Keratinocyte (primary cell): Measurements from ENCODE around the gene LAMC3. TPM values are rescaled to one million over a fixed set of nuclear protein-coding genes. Genes with fewer than 3 reads are reported as not detected.

ENCODE experiments used
- DNase-seq: peaks from one replicate; pipeline ENCODE4 v3.0.0-alpha.2; 2011; ENCODE audit warnings: low read depth, missing footprints, low spot score
- FAIRE-seq: peaks from 2 replicates; lab custom pipeline; 2011; peaks lifted over from hg19 to GRCh38; lab: Jason Lieb, UNC
- H2AFZ ChIP-seq: 2 replicates; pipeline ENCODE4 v1.6.0; 2012; ENCODE audit warnings: low read length, control low read depth, inconsistent platforms; ENCODE audit not compliant: control insufficient read depth
- H3K27ac ChIP-seq: 2 replicates; pipeline ENCODE4 v1.5.1; 2011; ENCODE audit warnings: low read length; ENCODE audit not compliant: control insufficient read depth, insufficient read depth
- H3K27me3 ChIP-seq: 3 replicates; pipeline ENCODE4 v1.6.0; 2011; ENCODE audit warnings: low read length; ENCODE audit not compliant: control insufficient read depth, insufficient read depth; ENCODE audit errors: extremely low read depth
- H3K36me3 ChIP-seq, 2 experiments: 2 replicates in 1 of 2; 3 replicates in 1 of 2; pipeline ENCODE4 v1.5.1; 2011; ENCODE audit warnings: low read length in 2 of 2, mild to moderate bottlenecking in 1 of 2; ENCODE audit not compliant: control insufficient read depth in 2 of 2, insufficient read depth in 2 of 2; ENCODE audit errors: extremely low read depth in 1 of 2
- H3K4me1 ChIP-seq: 3 replicates; pipeline ENCODE4 v1.5.1; 2011; ENCODE audit warnings: low read length; ENCODE audit not compliant: control insufficient read depth, insufficient read depth; ENCODE audit errors: extremely low read depth
- H3K4me2 ChIP-seq: 3 replicates; pipeline ENCODE4 v1.6.0; 2011; ENCODE audit warnings: low read depth, low read length; ENCODE audit not compliant: control insufficient read depth, insufficient read depth; ENCODE audit errors: extremely low read depth
- H3K4me3 ChIP-seq, 3 experiments: fragments of 200-600 bp in 1 of 3; sonication (generic) in 1 of 3; 2 replicates in 2 of 3; 3 replicates in 1 of 3; pipeline ENCODE4 v1.5.1; 2011 to 2016; ENCODE audit warnings: low read length in 3 of 3, mild to moderate bottlenecking in 3 of 3, control low read depth in 2 of 3, inconsistent platforms in 1 of 3, low read depth in 1 of 3, mixed read lengths in 1 of 3, mixed run types in 1 of 3, moderate library complexity in 1 of 3; ENCODE audit not compliant: control insufficient read depth in 2 of 3, insufficient read depth in 2 of 3; ENCODE audit errors: extremely low read depth in 1 of 3
- H3K79me2 ChIP-seq: 2 replicates; pipeline ENCODE4 v1.6.0; 2012; ENCODE audit warnings: low read length; ENCODE audit not compliant: control insufficient read depth, insufficient read depth
- H3K9ac ChIP-seq: 3 replicates; pipeline ENCODE4 v1.6.0; 2011; ENCODE audit warnings: low read length; ENCODE audit not compliant: control insufficient read depth, insufficient read depth; ENCODE audit errors: extremely low read depth
- H3K9me1 ChIP-seq: 3 replicates; pipeline ENCODE4 v1.6.0; 2011; ENCODE audit warnings: low read length; ENCODE audit not compliant: control insufficient read depth, insufficient read depth; ENCODE audit errors: extremely low read depth
- H3K9me3 ChIP-seq: 2 replicates; pipeline ENCODE4 v1.5.1; 2012; ENCODE audit warnings: low read depth, low read length; ENCODE audit not compliant: control insufficient read depth
- H4K20me1 ChIP-seq: 3 replicates; pipeline ENCODE4 v1.6.0; 2011; ENCODE audit warnings: low read length; ENCODE audit not compliant: control insufficient read depth, insufficient read depth; ENCODE audit errors: extremely low read depth
- EZH2 ChIP-seq: IDR thresholded peaks from one replicate; pipeline ENCODE4 v1.6.1; 2012; ENCODE audit warnings: inconsistent platforms, mild to moderate bottlenecking, low read length, moderate library complexity
- dilution Hi-C: fragments of 300-500 bp; cut with MboI; formaldehyde crosslinking; loops from one replicate; pipeline ENCODE4 v1.7.0; 2020; ENCODE audit warnings: low sequenced_read_pairs; ENCODE audit not compliant: extremely low pct_ligation_motif_present
- polyA plus RNA-seq, 5 experiments: library from polyadenylated mRNA; depleted of rRNA in 3 of 5; stranded (reverse) in 3 of 5; stranded (forward) in 1 of 5; unstranded in 1 of 5; fragments of >200 nt; gene quantifications; 1 replicate in 1 of 5; 2 replicates in 3 of 5; 3 replicates in 1 of 5; pipeline versions ENCODE4 v1.2.1 to v1.2.3, GENCODE V29; 2011 to 2012; ENCODE audit warnings: missing spikeins in 2 of 5, low read depth in 1 of 5, low replicate concordance in 1 of 5
- TF ChIP-seq, protein P1 (sequence below), 3 experiments: IDR thresholded peaks in 1 of 3; conservative IDR thresholded peaks in 1 of 3; optimal IDR thresholded peaks in 1 of 3; 2 replicates in 2 of 3; 3 replicates in 1 of 3; pipeline versions ENCODE3 to v1.5.1; 2011; ENCODE audit warnings: low read length in 3 of 3, mild to moderate bottlenecking in 3 of 3, moderate library complexity in 2 of 3, control low read depth in 1 of 3, inconsistent platforms in 1 of 3; ENCODE audit not compliant: insufficient read depth in 2 of 3; ENCODE audit errors: extremely low read depth in 1 of 3

LAMC3 gene
- polyA plus RNA-seq, 1 donor (not counting 4 experiments of a cell fraction or from before 2014, with no cell fraction given) = not detected

GRCh38 chr9:131097126-131097947, 88.4 kb downstream of the LAMC3 start:
- Histone ChIP-seq H3K9me1 (no peaks in the 10 kb centered on the region), H3K27ac (no peak overlapping the region), H3K9ac (no peak overlapping the region), H3K9me3 (no peaks in the 10 kb centered on the region), H3K27me3 (peaks cover 40% of the 10 kb centered on the region), H4K20me1 (no peaks in the 10 kb centered on the region), H3K4me3 (peak overlapping the region in 1 of 3 experiments; percentile 48), H3K4me2 (peak overlapping the region; percentile 76), H3K79me2 (no peaks in the 10 kb centered on the region), H3K36me3 (no peaks in the 10 kb centered on the region), H3K4me1 (peaks cover 6% of the 10 kb centered on the region), H2AFZ (no peak overlapping the region)
- no peak for TF ChIP-seq EZH2
- TF ChIP-seq, protein P1, sequence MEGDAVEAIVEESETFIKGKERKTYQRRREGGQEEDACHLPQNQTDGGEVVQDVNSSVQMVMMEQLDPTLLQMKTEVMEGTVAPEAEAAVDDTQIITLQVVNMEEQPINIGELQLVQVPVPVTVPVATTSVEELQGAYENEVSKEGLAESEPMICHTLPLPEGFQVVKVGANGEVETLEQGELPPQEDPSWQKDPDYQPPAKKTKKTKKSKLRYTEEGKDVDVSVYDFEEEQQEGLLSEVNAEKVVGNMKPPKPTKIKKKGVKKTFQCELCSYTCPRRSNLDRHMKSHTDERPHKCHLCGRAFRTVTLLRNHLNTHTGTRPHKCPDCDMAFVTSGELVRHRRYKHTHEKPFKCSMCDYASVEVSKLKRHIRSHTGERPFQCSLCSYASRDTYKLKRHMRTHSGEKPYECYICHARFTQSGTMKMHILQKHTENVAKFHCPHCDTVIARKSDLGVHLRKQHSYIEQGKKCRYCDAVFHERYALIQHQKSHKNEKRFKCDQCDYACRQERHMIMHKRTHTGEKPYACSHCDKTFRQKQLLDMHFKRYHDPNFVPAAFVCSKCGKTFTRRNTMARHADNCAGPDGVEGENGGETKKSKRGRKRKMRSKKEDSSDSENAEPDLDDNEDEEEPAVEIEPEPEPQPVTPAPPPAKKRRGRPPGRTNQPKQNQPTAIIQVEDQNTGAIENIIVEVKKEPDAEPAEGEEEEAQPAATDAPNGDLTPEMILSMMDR (optimal IDR thresholded peaks at IDR 0.05 in 1 of 3, IDR thresholded peaks at IDR 0.05 in 1 of 3, conservative IDR thresholded peaks at IDR 0.05 in 1 of 3; ENCODE audit: extremely low read depth in 1 of 3, insufficient read depth in 2 of 3, low read length in 3 of 3) = no peak
- dilution Hi-C loops = no loop called here
- DNase-seq = no peak
- FAIRE-seq = no peak

DNA sequence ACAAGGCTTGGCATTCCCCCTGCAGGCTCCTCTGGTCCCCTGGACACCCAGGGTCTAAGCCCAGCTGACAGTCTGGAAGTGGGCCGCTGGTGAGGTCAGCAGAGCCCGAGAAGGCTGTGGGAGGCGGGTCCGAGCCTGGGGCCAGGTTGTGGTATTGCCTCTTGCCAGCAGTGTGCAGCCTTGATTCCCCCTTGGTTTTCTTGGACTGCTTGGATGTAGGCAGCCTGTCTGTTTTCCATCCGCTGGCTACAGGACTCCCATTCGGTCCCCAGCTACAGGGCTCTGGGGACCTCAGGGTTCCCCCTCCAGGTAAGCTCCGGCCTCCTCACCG, 88.9 kb downstream of the LAMC3 start:
- no peaks in the 10 kb centered on the region for H3K9me1 ChIP-seq
- H3K79me2 ChIP-seq = no peaks in the 10 kb centered on the region
- H3K4me1 ChIP-seq = peaks cover 6% of the 10 kb centered on the region
- H3K27me3 ChIP-seq = peaks cover 40% of the 10 kb centered on the region
- H3K4me2 ChIP-seq = no peak overlapping the region
- no peak for FAIRE-seq
- H3K4me3 ChIP-seq = no peak overlapping the region
- H3K9me3 ChIP-seq = no peaks in the 10 kb centered on the region
- H3K27ac ChIP-seq = no peak overlapping the region
- no peaks in the 10 kb centered on the region for H4K20me1 ChIP-seq
- H2AFZ ChIP-seq = no peak overlapping the region
- no peaks in the 10 kb centered on the region for H3K36me3 ChIP-seq
- TF ChIP-seq, protein P1 (optimal IDR thresholded peaks at IDR 0.05 in 1 of 3, IDR thresholded peaks at IDR 0.05 in 1 of 3, conservative IDR thresholded peaks at IDR 0.05 in 1 of 3; ENCODE audit: extremely low read depth in 1 of 3, insufficient read depth in 2 of 3, low read length in 3 of 3) = no peak
- no peak for TF ChIP-seq EZH2
- DNase-seq = no peak
- no peak overlapping the region for H3K9ac ChIP-seq
- dilution Hi-C loops = no loop called here
